Inferior parietal cortex (tissue), 1 donor: ENCODE results near the gene UVSSA.

Source experiments
- DNase-seq: peaks from one replicate; pipeline ENCODE4 v3.0.0-alpha.2; 2016; ENCODE audit errors: extremely low spot score

The UVSSA gene

DNA sequence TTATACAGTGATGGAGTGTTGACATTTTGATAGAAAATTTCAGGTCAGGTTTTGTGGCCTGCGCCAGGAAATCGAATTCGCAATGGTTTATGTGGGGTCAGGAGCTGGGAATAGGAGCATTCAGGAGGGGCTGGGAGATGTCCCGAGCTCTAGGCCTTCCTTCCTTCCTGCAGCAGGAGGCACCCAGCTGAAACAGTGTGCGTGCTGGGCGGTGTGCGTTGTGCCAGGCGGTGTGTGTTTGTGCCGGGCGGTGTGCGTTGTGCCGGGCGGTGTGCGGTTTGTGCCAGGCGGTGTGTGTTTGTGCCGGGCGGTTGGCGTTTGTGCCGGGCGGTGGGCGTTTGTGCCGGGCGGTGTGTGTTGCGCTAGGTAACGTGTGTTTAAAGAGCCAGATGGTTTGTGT is 1.7 kb downstream of the UVSSA start:
- no peak for DNase-seq

DNA sequence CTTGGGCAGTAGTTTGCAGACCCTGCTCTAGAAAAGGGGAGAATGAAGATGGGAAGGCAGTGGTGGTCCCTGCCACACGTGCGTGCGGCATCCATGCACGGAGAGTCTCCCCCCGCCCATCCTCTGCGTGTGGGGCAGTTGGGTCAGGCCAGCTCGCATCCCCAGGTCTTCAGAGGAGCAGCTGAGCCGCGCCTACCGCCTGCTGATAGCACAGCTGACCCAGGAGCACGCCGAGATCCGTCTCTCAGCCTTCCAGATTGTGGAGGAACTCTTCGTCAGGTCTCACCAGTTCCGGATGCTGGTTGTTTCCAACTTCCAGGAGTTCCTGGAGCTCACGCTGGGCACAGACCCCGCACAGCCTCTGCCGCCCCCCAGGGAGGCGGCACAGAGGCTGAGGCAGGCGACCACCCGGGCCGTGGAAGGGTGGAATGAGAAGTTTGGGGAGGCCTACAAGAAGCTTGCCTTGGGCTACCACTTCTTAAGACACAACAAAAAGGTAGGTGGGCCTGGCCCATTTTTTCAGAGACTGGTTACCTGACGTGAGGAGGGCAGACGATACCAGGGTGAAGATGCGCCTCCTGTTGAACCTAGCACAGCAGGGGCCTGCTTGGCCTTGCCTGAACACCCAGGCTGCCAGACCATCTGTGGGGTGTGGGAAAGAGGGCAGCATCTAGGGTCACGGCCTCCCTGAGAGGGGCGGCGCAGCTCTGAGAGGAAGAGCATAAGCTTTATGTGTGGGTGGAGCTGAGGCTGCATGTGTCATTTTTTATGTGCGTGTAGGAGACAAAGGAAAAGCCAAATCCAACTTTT is 2.6 kb downstream of the UVSSA start:
- DNase-seq = no peak

DNA sequence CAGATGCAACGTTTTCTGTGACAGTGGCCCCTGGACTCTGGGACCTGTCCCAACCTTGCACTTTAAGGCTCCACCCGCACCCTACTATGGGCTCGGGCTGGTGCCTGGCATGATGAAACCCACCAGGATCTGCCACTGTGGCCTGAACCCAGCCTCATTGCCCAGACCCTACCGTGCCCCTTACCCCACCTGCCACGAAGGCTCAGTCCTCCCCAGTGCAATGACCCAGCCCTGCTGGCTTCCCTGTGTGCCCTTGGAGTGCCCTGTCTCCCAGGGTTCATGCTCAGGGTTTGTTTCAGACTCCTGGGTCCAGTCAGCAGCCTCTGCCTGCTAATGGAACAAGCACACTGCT is 3.1 kb downstream of the UVSSA start:
- no peak for DNase-seq

DNA sequence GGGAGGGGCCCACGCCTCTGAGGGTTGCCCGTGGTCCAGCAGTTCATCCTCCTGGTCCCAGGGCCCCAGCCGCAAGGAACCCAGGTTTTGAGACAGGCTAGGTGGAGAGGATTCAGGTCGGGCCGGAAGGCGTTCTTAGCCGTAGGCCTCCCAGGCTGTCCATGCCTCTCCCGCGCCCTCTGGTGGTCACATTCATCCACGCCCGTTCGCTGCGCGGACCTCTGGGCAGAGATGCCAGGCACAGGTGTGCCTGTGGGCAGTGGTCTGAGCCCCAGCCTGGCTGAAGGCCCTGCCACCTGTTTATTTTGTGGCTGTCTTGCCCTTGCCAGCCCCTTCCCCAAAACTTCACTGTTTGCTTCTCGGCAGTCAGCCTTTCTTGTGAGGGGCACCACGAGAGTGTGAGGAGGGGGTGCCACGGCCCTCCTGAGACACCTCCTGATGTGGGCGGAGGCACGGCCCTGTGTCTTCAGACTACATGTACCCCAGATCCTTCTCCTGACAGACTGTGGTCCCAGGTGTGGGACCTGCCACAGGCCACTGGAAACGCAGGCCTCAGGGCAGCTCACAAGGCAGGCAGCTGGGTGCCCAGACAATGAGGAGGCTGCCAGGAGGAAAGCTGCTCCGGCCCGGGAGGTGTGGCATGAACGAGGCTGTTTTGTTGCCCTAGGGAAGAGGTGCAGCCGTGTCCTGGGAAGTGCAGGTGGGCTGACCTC is 5.0 kb downstream of the UVSSA start:
- peak; percentile 80 for DNase-seq

DNA sequence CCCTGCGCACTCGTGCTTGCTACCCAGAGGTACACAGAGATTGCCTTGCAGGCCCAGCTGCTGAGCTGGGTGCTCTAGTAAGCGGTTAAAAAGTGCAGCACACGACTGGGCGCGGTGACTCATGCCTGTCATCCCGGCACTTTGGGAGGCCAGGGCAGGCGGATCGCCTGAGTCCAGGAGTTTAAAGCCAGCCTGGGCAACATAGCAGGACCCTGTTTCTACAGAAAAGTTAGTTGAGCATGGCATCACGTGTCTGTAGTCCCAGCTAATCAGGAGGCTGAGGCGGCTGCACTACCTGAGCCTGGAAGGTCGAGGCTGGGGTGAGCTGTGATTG is 5.5 kb downstream of the UVSSA start:
- no peak for DNase-seq

DNA sequence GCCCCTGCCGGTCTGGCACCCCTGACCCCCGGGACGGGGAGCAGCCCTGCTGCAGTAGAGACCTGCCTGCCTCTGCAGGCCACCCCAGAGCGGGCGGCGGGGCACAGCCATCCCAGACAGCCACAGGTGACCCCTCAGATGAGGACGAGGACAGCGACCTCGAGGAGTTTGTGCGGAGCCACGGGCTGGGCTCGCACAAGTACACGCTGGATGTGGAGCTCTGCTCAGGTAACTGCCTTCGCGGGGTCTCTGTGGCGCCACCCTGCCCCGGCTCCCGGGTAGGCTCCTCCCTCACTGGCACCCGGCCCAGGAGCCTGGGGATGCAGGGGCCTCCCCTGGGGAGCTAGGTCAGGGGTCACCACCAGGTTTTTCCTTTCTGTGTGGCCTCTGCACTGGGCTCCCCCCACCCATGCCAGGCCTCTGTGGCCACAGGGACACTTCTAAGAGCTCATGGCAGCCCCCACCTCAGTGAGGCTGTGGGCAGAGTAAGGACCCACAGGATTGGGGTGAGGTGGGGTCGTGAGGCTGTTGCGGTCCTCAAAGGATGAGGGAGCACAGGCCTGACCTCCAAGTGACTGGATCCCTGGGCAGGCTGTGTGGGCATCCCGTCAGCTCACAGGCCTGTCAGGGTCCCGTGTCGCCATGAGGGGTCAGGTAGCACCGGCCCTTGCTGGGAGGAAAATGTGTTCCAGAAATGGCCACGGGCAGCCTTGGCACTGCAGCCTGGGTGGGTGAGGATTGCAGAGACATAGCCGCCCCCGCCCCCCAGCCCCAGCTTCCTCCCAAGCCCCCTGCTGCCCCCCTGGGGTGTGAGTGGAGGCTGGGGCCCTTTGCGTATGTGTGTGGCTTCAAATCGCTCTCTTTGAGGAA is 6.4 kb downstream of the UVSSA start:
- no peak for DNase-seq

DNA sequence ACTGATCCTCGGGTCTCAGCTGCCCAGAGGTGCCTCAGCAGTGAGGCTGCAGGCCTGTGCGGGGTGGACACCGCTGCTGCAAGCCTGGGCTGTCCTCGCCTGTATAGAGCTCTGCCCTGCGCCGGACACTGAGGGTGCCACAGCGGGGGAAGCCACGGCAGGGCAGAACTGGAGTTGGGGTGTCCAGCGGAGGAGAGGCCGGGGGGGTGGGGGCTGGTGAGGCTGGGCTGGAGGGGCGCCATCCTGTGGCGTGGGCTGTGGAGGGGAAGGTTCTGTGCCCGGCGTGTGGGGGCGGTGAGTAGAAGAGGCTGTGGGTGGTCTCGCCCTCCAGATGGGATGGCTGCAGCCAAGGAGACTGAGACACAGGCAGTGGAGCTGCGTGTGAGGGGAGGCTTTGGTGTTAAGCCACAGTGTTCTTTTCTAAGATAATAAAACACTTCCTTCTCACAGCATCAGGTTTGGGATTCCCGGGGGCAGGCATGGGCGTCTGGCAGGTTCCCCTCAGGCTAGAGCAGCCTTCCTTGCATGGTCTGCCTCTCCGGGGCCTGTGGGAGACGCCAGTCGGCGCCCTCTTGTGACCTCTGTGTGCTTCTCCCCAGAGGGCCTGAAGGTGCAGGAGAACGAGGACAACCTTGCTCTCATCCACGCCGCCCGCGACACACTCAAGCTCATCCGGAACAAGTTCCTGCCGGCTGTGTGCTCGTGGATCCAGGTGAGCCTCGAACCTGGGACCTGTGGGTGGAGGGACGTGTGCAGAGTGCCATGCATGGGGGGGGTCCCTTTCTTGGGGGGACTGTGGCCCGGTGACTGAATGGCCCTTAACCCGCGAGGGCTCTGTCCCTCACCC is 7.4 kb downstream of the UVSSA start:
- no peak for DNase-seq

DNA sequence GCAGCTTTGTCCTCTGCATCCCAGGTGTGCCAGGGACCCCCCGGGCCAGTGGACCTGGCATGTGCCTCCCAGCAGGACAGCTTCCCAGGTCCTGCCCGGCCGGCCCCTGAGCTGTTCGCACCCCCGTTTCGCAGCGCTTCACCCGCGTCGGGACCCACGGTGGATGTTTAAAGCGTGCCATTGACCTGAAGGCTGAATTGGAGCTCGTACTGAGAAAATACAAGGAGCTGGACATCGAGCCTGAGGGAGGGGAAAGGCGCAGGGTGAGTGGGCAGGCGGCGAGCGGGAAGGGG is 7.9 kb downstream of the UVSSA start:
- DNase-seq = no peak

DNA sequence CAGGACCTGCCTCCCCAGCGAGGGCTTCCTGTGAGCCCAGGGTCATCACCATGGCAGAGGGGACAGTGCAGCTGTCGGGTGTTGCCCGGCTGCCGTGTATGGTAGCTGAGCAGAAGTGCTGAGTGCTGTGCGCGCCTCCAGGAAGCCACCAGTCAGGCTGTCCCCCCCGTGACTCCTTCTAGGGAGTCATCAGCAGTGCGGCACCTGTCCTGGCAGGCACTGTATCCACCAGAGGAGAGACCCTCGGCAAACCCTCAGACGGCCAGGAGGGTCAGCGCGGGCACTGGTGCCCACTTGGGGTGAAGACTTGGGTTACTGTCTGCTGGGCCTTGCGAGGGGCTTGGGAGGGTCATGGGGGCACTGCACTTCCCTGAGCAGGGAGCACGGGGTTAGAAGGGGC is 8.4 kb downstream of the UVSSA start:
- DNase-seq = no peak

DNA sequence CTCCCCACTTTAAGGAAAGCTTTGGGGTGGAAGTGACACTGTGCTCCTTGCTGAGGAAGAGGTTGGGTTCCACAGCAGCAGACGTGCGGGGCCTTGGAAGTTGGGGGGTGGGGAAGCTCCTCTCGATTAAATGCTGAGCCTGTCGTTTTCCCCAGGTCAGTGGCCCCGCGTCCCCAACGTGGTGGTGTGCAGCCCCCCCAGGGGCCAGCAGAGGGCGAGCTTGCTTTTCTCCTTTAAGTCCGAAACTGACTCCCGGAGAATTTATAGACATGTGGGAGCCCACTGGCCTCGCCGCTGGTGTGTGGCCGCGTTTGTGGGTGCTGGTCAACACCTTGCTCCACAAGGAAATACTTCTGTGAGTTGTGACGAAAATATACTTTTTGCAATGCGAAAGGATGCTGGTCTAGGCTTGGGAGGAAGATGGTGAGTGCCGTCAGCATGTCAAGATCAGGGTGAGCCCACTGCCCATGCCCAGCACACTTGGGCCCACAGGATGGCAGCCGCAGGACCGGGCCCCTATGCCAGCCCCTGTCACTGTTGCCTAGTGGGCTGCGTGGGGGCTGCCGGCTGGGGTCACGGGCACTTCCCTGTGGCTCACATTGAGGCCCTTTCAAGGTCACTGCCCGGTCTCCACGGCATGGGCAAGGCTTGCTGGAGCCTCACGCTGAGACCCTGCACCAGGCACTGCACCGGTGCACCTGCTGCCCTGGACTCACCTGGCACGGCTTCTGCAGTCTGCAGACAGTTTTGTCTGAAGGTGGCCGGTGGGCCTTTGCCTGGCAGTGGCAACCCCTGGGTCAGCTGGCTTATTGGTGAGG is 9.4 kb downstream of the UVSSA start:
- peak; percentile 75 for DNase-seq

DNA sequence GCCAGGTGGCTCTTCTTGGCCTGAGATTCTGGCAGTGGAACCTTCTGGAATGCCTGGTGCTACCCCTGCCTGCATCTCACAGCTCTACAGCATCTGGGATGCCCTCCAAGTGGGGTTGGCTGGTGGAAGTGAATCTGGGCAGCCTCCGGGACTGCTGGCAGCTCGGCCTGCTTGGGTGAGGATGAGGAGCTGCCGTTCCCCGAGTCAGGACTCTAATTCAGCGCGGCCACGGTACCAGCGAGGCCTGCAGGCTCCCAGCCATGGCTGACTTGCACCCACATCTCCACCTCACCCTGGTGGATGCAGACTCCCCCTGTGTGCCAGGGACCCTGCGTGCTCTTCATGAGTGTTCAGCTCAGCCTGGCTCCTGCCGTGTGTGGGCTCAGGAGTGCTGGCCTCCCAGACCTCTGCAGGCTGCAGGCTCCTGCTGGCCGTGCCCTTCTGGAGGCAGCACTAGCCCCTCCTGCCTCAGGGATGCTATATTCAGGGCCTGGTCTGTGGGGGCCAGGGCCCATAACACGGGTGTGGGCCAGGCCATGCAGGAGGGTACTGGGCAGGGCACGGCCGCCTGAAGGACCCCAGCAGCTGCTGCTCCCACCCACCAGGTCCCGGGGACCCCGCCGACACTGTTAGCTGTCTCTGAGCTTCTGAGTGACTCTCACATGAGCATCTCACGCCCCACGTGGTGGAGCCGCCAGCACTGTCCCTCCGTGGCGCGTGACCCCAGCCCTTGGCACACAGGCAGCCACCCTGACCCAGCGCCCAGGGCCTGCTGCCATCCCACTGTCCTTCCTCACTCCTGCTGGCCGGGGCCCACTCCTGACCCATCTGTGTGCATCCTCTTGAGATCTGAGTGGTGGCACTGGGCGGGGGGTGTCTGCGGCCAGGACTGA is 10.6 kb downstream of the UVSSA start:
- peak; percentile 17 for DNase-seq

DNA sequence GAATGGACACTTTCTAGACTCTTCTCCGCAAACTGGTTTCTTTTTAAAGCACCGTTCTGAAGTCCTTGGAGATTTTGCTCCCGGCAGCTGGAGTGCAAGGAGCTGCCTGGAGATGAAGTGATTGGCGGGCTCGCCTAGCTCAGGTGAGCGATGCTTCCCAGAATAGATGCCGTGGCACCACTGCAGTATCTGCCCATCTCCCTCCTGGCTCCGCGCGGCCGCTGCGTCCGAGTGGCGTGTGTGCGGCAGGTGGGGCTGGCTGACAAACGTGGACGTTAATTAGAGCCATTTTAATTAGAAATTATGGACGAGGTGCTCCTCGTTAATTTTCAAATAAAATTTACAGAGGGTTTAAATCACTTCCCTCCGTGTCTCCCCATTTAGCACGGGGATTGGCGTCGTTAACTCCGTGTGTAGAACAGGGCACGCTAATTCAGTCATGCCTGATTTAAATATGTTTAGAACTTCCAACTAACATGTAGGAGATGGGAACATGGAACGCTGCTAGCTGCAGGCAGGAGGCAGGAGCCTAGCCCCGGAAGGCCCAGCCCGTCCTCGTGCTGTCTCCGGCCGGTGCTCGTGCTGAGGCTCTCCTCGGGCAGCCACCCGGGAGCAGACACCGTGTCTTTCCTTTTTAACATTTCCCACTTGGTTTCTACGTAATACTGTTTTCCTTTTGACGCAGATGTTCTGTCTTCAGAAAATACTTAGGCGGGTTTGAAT is 11.6 kb downstream of the UVSSA start:
- DNase-seq = no peak

DNA sequence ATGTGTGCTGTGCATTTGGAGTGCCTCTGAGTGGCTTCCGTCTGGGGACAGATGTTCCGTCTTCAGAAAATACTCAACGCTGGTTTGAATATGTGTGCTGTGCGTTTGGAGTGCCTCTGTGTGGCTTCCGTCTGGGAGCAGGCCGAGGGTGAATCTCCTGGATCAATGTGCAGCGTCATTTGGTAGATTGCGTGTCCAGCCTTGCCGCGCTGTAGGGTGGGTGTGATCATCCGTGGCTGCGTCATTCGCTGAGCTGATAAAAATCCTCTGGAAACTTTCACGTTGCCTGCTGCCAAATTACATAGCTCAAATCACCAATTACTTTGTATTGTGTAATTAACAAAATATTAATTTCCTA is 12.1 kb downstream of the UVSSA start:
- no peak for DNase-seq

DNA sequence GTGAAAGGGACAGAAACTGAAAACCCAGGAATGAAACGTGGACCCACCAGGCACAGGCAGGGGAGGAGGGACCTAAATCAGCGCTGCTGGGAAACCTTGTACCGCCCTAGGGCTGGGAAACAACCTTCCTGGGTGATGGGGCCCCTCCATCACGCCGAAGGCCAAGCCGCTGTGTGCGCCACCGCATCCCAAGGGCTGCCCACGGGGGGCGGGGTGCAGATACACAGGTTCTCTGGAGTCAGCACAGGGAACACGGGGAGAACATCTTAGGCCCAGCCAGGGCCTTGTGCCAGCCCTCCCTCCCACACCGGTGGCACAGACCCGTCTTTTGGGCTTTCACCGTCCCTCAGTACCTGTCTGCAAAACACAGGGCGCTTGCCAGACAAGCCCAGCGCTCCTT is 13.0 kb downstream of the UVSSA start:
- no peak for DNase-seq

DNA sequence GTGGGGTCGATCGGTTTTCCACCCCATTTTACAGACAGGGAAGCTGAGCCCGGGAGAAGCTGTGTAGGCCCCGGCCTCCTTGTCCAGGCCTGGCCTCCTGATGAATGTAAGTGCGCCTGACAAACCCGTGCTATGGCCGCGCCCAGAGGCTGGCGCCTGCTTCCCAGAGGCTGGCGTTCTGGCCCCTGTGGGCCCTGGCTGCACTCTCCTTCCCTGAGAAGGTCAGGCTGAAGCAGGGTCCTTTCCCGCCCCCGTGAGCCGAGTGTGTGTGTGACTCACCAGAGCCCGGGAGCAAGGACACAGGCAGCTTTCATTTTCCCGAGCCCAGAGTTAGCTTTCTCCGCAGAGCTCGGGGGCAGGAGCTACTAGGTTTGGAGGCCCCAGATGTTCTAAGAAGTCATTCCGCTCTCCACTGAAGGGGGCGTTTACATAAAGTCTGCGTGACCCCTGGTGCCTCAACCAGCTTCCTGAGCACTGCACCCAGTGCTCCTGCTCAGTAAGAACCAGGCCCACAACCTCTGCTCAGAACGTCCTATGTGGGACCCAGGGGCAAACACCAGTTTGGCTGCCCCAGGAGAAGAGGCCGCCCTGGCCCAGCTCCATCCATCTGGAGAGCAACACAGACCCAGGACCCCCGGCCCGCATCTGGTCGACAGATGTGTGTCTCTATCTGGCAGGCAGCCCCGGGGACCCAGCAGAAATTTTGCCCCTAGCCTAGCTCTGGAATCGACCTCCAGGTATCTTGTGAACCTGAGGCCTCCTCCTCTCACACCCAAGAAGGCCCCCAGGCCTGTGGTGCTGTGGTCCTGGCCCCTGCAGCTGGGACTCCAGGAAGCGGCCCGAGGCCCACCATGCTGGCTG is 13.6 kb downstream of the UVSSA start:
- DNase-seq = no peak

DNA sequence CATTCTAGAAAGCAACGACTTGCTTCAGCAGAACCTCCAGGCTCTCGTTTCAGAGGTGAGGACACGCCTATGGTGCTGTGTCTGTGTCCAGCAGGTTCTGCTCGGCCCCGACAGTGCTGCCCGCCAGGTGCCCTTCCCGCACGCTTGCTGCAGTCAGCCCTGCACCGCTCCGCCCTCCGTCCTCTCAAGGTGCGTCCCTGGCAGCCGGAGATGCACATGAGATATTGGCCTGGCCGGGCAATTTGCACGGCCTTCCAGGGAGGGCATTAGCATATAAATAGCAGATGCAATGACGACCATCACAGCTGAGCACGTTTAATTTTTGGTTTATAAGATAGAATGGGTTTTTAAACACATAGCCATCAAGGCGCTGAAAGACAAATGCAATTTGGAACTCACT is 14.4 kb downstream of the UVSSA start:
- DNase-seq = no peak

DNA sequence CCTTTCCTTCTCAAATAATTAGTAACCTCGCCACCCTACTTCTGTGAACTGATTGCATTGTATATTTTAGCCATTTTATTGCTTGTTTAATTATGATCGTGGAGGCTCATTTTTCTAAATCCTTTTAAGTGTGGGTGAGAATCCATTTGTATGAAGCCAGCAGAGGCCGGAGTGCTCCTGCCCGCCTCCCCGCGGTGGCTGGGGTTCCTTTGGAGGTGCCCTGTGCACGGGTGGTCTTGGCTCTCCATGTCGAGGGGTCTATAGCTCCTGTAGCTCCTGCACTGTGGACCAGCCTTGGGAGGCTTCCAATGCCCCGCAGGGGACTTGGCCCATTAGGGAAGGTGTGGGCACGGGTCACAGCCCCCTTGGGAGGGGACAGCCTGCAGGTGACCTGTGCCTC is 15.0 kb downstream of the UVSSA start:
- DNase-seq = no peak

DNA sequence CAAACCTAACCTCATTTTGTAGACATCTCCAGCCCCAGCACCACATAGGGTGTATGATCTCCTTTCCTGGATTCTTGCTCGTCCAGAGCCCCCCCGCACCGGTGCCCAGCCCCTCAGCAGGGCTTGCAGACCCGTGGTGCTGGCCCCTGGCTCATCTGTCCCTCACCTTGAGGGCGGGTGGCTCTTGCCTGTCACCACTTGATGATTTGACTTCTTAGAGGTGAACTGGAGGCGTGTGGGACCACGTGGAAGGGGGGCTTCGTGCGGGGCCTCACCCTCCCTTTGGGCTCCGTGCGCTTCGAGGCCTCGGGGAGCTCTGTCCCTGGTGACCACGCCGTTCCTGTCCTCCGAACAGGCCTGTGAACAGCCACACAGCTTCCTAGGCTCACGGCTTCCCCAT is 15.5 kb downstream of the UVSSA start:
- DNase-seq = no peak

DNA sequence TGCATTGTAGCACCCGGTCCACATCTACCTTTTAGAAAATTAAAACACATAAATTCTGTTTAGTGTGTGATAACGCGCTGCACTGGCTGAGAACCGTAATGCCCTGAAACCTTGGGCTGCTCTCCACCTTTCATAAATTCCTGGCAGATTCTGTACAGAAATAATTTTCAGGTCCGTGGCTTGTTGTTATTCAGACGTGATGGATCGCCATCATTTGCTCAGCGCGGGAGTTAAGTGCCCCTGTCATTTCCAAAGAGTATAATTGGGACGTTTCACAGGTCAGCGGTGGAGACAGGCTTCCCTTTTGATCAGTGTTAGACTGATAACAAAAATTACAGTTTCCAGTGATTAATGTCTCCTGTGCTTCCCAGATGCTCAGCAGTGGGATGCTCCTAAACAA is 16.5 kb downstream of the UVSSA start:
- no peak for DNase-seq
